B cell (primary cell): ENCODE data around the gene PLD1. TPM values are rescaled to one million over a fixed set of nuclear protein-coding genes. Genes with fewer than 3 reads are reported as not detected.

ENCODE experiments used
- ATAC-seq: fragments of 200-7000 bp; cut with Tn5 transposase; one replicate; pipeline ENCODE4 v1.10.0; 2021; ENCODE audit warnings: low read depth, mild to moderate bottlenecking, moderate number of reproducible peaks, moderate library complexity
- CTCF ChIA-PET: fragments of 350-600 bp; sonication (Branson Sonifier 250); formaldehyde crosslinking; loops from one replicate; lab custom pipeline; 2021; ENCODE audit warnings: antibody characterized with exemption, inconsistent platforms; lab: Charles Lee
- POLR2A ChIA-PET: fragments of 350-600 bp; sonication (Branson Sonifier 250); formaldehyde crosslinking; loops from one replicate; lab custom pipeline; 2021; ENCODE audit warnings: antibody characterized with exemption; lab: Charles Lee
- DNase-seq: peaks from one replicate; pipeline ENCODE4 v3.0.0; 2013
- H2AFZ ChIP-seq: 2 replicates; pipeline ENCODE4 v1.6.1; 2012; ENCODE audit warnings: mild to moderate bottlenecking, low read depth, low read length; ENCODE audit not compliant: insufficient read depth, poor library complexity, severe bottlenecking
- H3K27ac ChIP-seq, 2 donors: 1 replicate in 1 of 2; 2 replicates in 1 of 2; pipeline ENCODE4 v1.5.1; 2012 to 2013; ENCODE audit warnings: low read length in 2 of 2, mild to moderate bottlenecking in 2 of 2, moderate library complexity in 1 of 2
- H3K27me3 ChIP-seq, 4 experiments: fragments of 200-600 bp in 1 of 4; sonication (generic) in 1 of 4; replicated peaks in 1 of 4; 1 replicate in 2 of 4; 2 replicates in 2 of 4; pipeline versions ENCODE4 v1.6.1 to v1.7.0; 2013 to 2016; ENCODE audit warnings: low read length in 3 of 4, mild to moderate bottlenecking in 2 of 4, mixed read lengths in 1 of 4, moderate library complexity in 1 of 4; ENCODE audit not compliant: insufficient read depth in 4 of 4, control insufficient read depth in 3 of 4; ENCODE audit errors: control extremely low read depth in 1 of 4
- H3K36me3 ChIP-seq, 2 experiments: replicated peaks in 1 of 2; 1 replicate in 1 of 2; 2 replicates in 1 of 2; pipeline versions ENCODE4 v1.6.1 to v1.7.1; 2013; ENCODE audit warnings: low read length in 1 of 2; ENCODE audit not compliant: insufficient read depth in 2 of 2, control insufficient read depth in 1 of 2; ENCODE audit errors: control extremely low read depth in 1 of 2, extremely low read depth in 1 of 2
- H3K4me1 ChIP-seq, 2 donors: fragments of 200-600 bp in 1 of 2; sonication (generic) in 1 of 2; 1 replicate in 1 of 2; 2 replicates in 1 of 2; pipeline versions ENCODE4 v1.5.1 to v1.6.1; 2013 to 2017; ENCODE audit warnings: low read length in 2 of 2; ENCODE audit not compliant: control insufficient read depth in 2 of 2, insufficient read depth in 2 of 2
- H3K4me2 ChIP-seq: replicated peaks from 2 replicates; pipeline ENCODE3; 2012; ENCODE audit warnings: mild to moderate bottlenecking, low read depth, low read length; ENCODE audit not compliant: poor library complexity, severe bottlenecking
- H3K4me3 ChIP-seq, 5 experiments: fragments of 200-600 bp in 1 of 5; sonication (generic) in 1 of 5; 1 replicate in 3 of 5; 2 replicates in 2 of 5; pipeline versions ENCODE4 v1.5.1 to v1.7.0; 2011 to 2016; ENCODE audit warnings: low read length in 4 of 5, mild to moderate bottlenecking in 4 of 5, low read depth in 2 of 5, control low read depth in 1 of 5, moderate library complexity in 1 of 5; ENCODE audit not compliant: insufficient read depth in 1 of 5; ENCODE audit errors: control extremely low read depth in 1 of 5, extremely low read depth in 1 of 5
- H3K79me2 ChIP-seq: fragments of 200-600 bp; sonication (generic); one replicate; pipeline ENCODE4 v1.6.0; 2016; ENCODE audit warnings: low read length; ENCODE audit not compliant: control insufficient read depth, insufficient read depth
- H3K9ac ChIP-seq: fragments of 200-600 bp; sonication (generic); 2 replicates; pipeline ENCODE4 v1.6.1; 2017; ENCODE audit warnings: mild to moderate bottlenecking, low read length, moderate library complexity
- H3K9me3 ChIP-seq, 3 donors: one replicate each; pipeline versions ENCODE4 v1.6.1 to v1.7.1; 2013; ENCODE audit warnings: low read length in 2 of 3; ENCODE audit not compliant: control insufficient read depth in 2 of 3, insufficient read depth in 1 of 3; ENCODE audit errors: control extremely low read depth in 1 of 3
- H4K20me1 ChIP-seq: 2 replicates; pipeline ENCODE4 v1.6.0; 2012; ENCODE audit warnings: mild to moderate bottlenecking, low read length; ENCODE audit not compliant: insufficient read depth, control insufficient read depth, poor library complexity, severe bottlenecking
- H3K27ac Mint-ChIP-seq: one replicate; pipeline ENCODE4 v1.8.0; 2021; ENCODE audit warnings: mixed read lengths
- H3K27me3 Mint-ChIP-seq: one replicate; pipeline ENCODE4 v1.8.0; 2021; ENCODE audit warnings: mixed read lengths
- H3K4me1 Mint-ChIP-seq: one replicate; pipeline ENCODE4 v1.8.0; 2021; ENCODE audit warnings: mixed read lengths
- H3K4me3 Mint-ChIP-seq: one replicate; pipeline ENCODE4 v1.8.0; 2021; ENCODE audit warnings: mixed read lengths
- H3K9me3 Mint-ChIP-seq: one replicate; pipeline ENCODE4 v1.8.0; 2022; ENCODE audit warnings: mixed read lengths; ENCODE audit not compliant: insufficient read depth
- EZH2 ChIP-seq: IDR thresholded peaks from 2 replicates; pipeline ENCODE4 v1.6.1; 2012; ENCODE audit warnings: borderline replicate concordance, low read depth, mild to moderate bottlenecking, moderate library complexity, low read length; ENCODE audit not compliant: insufficient read depth, poor library complexity, severe bottlenecking
- WGBS: methylation state at CpG from one replicate; pipeline ENCODE4 v1.1.5; 2013; ENCODE audit warnings: missing lambda C conversion rate; ENCODE audit not compliant: insufficient coverage; 5-methylcytosine and 5-hydroxymethylcytosine counted together
- intact Hi-C: fragments of 100-400 bp; cut with micrococcal nuclease; formaldehyde crosslinking; loops from one replicate; pipeline ENCODE4 v1.10.0; 2022
- polyA plus RNA-seq: library from polyadenylated mRNA; depleted of rRNA; stranded (reverse); fragments of >200 nt; gene quantifications from 2 replicates; pipeline ENCODE4 v1.2.3, GENCODE V29; 2012
- total RNA-seq, 2 donors: library from RNA; stranded (reverse); fragments of 120-200 nt in 1 of 2; gene quantifications; 1 replicate in 1 of 2; 2 replicates in 1 of 2; pipeline versions ENCODE4 v1.2.3 to v1.2.4, GENCODE V29; 2013 to 2022
- TF ChIP-seq, protein P1 (sequence below): fragments of 200-600 bp; IDR thresholded peaks from one replicate; pipeline ENCODE4 v1.8.0; 2022; ENCODE audit warnings: antibody characterized with exemption, mild to moderate bottlenecking

Gene PLD1
- total and polyA plus RNA-seq, 2 donors (not counting 1 experiment from before 2014, with no cell fraction given): 0.24 to 0.52 TPM

DNA sequence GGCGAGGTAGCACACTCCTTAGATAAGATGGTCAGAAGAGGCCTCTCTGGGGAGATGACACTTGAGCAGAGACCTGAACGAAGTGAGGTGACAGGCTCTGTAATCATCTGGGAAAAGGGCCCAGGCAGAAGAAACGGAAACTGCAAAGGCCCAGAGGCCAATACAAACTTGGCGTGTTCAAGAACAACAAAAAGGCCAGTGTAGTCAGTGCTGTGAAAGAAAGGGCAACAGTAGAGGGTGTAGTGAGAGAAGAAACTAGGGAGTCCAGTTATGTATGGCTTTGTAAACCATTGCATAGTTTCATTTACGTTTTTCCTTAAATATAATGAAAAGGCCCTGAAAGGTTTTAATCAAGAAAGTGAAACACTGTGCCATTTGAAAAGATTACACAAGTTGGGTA is 31.8 kb downstream of the PLD1 start:
- Histone ChIP-seq H3K79me2 (no peaks in the 10 kb centered on the region), H2AFZ (no peak overlapping the region), H3K27me3 (no peaks in the 10 kb centered on the region), H3K9me3 (no peaks in the 10 kb centered on the region), H3K36me3 (no peaks in the 10 kb centered on the region), H3K27ac (no peak overlapping the region), H3K4me2 (no peak overlapping the region), H4K20me1 (no peaks in the 10 kb centered on the region), H3K9ac (no peak overlapping the region), H3K4me3 (no peak overlapping the region), H3K4me1 (no peaks in the 10 kb centered on the region)
- DNase-seq (no peak), ATAC-seq (no peak)
- Mint-ChIP-seq H3K27me3 (no peaks in the 10 kb centered on the region), H3K4me1 (no peaks in the 10 kb centered on the region), H3K4me3 (no peak overlapping the region), H3K9me3 (no peaks in the 10 kb centered on the region), H3K27ac (no peak overlapping the region)
- POLR2A ChIA-PET: no interaction called here
- CTCF ChIA-PET: no interaction called here
- intact Hi-C loops: no loop called here
- TF ChIP-seq EZH2: no peak
- TF ChIP-seq, protein P1, sequence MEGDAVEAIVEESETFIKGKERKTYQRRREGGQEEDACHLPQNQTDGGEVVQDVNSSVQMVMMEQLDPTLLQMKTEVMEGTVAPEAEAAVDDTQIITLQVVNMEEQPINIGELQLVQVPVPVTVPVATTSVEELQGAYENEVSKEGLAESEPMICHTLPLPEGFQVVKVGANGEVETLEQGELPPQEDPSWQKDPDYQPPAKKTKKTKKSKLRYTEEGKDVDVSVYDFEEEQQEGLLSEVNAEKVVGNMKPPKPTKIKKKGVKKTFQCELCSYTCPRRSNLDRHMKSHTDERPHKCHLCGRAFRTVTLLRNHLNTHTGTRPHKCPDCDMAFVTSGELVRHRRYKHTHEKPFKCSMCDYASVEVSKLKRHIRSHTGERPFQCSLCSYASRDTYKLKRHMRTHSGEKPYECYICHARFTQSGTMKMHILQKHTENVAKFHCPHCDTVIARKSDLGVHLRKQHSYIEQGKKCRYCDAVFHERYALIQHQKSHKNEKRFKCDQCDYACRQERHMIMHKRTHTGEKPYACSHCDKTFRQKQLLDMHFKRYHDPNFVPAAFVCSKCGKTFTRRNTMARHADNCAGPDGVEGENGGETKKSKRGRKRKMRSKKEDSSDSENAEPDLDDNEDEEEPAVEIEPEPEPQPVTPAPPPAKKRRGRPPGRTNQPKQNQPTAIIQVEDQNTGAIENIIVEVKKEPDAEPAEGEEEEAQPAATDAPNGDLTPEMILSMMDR: no peak
- WGBS: 94% methylated on average over 4 of the region's 5 CpGs

DNA sequence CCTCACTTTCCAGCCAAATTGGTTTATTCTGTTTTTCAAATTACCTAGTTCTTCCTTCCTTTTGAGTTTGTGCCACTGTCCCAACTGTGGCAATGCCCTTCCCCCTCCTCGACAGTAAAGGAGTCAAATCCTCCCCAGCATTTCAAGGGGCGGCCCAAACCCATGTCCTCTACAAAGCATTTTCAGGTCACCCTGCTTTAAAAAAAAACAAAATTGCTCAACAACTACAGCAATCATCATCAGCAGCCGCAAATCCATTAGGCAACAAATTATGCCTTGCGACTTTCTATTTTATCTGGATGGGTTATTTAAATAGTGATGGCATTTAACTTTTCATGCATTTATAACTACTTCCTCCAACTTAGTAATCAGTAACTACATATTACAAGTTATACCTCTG is 32.7 kb downstream of the PLD1 start:
- Histone ChIP-seq H4K20me1 (no peaks in the 10 kb centered on the region), H3K4me3 (no peak overlapping the region), H3K4me1 (no peaks in the 10 kb centered on the region), H3K27ac (no peak overlapping the region), H3K4me2 (no peak overlapping the region), H3K36me3 (no peaks in the 10 kb centered on the region), H3K27me3 (no peaks in the 10 kb centered on the region), H3K9me3 (no peaks in the 10 kb centered on the region), H3K9ac (no peak overlapping the region), H2AFZ (no peak overlapping the region), H3K79me2 (no peaks in the 10 kb centered on the region)
- intact Hi-C loops: no loop called here
- CTCF ChIA-PET: no interaction called here
- Mint-ChIP-seq H3K4me3 (no peak overlapping the region), H3K27ac (no peak overlapping the region), H3K4me1 (no peaks in the 10 kb centered on the region), H3K27me3 (no peaks in the 10 kb centered on the region), H3K9me3 (no peaks in the 10 kb centered on the region)
- DNase-seq: no peak
- TF ChIP-seq, protein P1: no peak
- TF ChIP-seq EZH2: no peak
- WGBS: 71% methylated on average over 1 of the region's 4 CpGs
- no peak for ATAC-seq
- POLR2A ChIA-PET: no interaction called here
